AG09319 (cell line): ENCODE results near the gene TMX4.

Source experiments
- DNase-seq: peaks from one replicate; pipeline ENCODE4 v3.0.0-alpha.2; 2010; ENCODE audit warnings: low read depth; ENCODE audit errors: extremely low read depth
- TF ChIP-seq, protein P1 (sequence below): IDR thresholded peaks from 2 replicates; pipeline ENCODE4 v1.5.1; 2011; ENCODE audit warnings: low read depth, mild to moderate bottlenecking, inconsistent platforms, low read length, moderate library complexity

The TMX4 gene

DNA sequence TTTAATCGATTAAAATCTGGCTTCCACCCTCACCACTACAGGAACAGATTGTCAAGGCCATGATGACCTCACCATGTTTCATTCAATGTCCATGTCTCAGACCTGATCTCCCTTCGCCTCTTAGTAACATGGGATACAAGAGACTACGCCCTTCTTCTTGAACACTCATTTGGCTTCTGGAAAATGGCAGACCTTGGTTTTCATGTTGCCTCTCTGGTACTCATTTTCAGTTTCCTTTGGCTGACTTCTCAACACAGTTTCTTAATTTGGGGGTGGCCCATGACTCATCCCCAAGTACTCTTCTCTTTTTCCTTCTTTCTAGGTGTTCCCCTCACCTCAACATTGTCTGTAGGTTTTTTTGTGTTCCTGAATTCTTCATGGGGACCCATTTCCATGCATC, 22.7 kb downstream of the TMX4 start:
- no peak for DNase-seq
- TF ChIP-seq, protein P1, sequence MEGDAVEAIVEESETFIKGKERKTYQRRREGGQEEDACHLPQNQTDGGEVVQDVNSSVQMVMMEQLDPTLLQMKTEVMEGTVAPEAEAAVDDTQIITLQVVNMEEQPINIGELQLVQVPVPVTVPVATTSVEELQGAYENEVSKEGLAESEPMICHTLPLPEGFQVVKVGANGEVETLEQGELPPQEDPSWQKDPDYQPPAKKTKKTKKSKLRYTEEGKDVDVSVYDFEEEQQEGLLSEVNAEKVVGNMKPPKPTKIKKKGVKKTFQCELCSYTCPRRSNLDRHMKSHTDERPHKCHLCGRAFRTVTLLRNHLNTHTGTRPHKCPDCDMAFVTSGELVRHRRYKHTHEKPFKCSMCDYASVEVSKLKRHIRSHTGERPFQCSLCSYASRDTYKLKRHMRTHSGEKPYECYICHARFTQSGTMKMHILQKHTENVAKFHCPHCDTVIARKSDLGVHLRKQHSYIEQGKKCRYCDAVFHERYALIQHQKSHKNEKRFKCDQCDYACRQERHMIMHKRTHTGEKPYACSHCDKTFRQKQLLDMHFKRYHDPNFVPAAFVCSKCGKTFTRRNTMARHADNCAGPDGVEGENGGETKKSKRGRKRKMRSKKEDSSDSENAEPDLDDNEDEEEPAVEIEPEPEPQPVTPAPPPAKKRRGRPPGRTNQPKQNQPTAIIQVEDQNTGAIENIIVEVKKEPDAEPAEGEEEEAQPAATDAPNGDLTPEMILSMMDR, result no peak

DNA sequence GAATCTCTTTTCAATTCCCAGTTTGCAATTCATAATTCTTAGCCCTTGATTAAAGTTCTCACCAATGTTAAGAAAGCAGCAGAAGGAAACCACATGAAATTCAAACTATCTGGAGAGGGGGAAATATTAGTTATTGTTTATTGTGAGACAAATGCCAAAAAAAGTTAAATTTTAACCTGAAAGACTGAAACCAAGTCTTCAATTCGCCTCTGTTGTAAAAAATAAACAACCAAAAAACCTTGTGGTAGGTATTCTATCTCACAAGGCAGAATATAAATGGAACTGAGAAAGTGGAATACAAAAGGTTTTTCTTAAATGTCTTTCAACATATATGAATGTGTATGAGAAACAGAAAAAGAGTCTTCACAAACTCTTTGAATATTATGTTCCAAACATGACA, 24.8 kb downstream of the TMX4 start:
- no peak for DNase-seq
- TF ChIP-seq, protein P1, result no peak

DNA sequence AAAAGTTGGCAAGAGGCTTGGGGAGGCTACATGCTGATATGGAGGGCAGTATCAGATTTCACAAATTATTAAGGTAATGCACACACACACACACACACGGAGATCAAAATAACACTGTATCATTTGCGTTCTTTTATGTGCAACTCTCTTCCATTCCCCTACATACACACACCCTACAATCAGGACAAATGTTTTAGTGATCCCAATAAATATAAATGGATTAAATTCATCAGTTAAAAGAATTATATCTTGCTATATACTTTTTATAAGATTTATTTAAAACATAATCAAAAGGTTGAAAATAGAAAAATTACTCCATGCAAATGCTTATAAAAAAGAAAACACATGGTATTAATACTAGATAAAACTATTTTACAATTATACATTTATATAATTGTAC, 25.9 kb downstream of the TMX4 start:
- no peak for DNase-seq
- TF ChIP-seq, protein P1, result no peak

- DNase-seq, result no peak
- TF ChIP-seq, protein P1, result no peak
These were observed 26.3 kb downstream of the TMX4 start for GRCh38 chr20:7993238-7993637.

DNA sequence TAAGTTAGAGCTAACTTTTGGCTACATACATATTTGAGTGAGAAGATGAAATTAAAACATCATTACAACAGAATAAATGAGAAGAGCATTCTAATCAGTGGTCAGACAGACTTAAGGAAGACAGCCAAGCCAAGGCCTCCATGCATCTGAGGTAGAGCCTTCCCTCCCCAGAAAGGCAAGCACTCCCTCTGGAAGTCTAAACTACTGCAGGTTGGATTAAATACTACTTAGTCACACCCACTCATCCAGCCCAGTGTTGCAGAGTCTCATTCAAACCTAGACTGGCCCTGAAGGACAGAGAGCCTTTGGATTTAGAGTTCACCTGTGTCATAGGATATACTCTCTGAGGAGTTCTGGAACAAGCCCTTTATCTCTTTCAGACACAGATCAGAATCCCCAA, 29.2 kb downstream of the TMX4 start:
- TF ChIP-seq, protein P1, result no peak
- DNase-seq, result no peak

DNA sequence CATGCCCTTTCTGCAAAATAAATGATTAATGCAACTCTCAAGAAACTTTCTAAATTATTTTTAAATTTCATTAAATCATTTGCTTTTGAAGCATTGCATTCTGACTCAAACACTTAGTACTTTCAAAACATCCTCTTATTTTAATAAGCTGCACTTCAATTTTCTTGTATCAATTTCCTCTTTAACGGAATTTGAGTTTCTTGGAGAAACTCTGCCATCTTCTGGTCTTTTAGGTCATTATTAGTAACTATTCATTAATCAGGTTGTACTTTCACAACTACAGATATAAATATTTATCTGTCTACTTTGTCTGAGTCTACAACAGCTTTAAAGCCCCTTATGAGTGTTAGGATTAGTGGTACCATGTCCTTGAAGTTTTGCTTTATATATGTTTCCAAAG, 30.2 kb downstream of the TMX4 start:
- TF ChIP-seq, protein P1, result no peak
- no peak for DNase-seq

GRCh38 chr20:7985916-7986315, 33.6 kb downstream of the TMX4 start:
- DNase-seq, result no peak
- TF ChIP-seq, protein P1, result no peak

GRCh38 chr20:7984192-7984591, 35.4 kb downstream of the TMX4 start:
- no peak for DNase-seq

More at GRCh38 chr20:7984192-7984591, 35.4 kb downstream of the TMX4 start:
- TF ChIP-seq, protein P1, result no peak
